Astrocyte of the spinal cord (primary cell): ENCODE measurements around the gene ACVR1.

Experiments
- DNase-seq: peaks from one replicate; pipeline ENCODE4 v3.0.0; 2011; ENCODE audit warnings: low read depth, low spot score
- H3K4me3 ChIP-seq: 2 replicates; pipeline ENCODE4 v1.5.1; 2011; ENCODE audit warnings: low read depth, mild to moderate bottlenecking, low read length, moderate library complexity
- CTCF ChIP-seq: IDR thresholded peaks from 2 replicates; pipeline ENCODE4 v1.5.1; 2012; ENCODE audit warnings: low read depth, mild to moderate bottlenecking, low read length, inconsistent platforms
- in situ Hi-C: cut with HindIII; loops from 2 replicates; pipeline ENCODE4 v1.10.0; 2017; ENCODE audit warnings: low sequenced_read_pairs

ACVR1 gene

GRCh38 chr2:157902692-157903091 is 26.6 kb upstream of the ACVR1 start:
- no peak overlapping the region for H3K4me3 ChIP-seq
- TF ChIP-seq CTCF, result no peak
- in situ Hi-C loops, result no loop called here
- DNase-seq, result no peak

GRCh38 chr2:157901325-157901724 is 25.2 kb upstream of the ACVR1 start:
- in situ Hi-C loops, result no loop called here
- no peak overlapping the region for H3K4me3 ChIP-seq
- DNase-seq, result no peak
- peak; percentile 20 for TF ChIP-seq CTCF

- no peak for DNase-seq
- no peak for TF ChIP-seq CTCF
- in situ Hi-C loops, result no loop called here
- no peak overlapping the region for H3K4me3 ChIP-seq
Measured at GRCh38 chr2:157900684-157901083, 24.6 kb upstream of the ACVR1 start.

- no peak for TF ChIP-seq CTCF
- peak; percentile 9 for DNase-seq
- H3K4me3 ChIP-seq, result no peak overlapping the region
- in situ Hi-C loops, result no loop called here
Measured at GRCh38 chr2:157900203-157900602, 24.1 kb upstream of the ACVR1 start.

- no peak for DNase-seq
- in situ Hi-C loops, result no loop called here
- H3K4me3 ChIP-seq, result no peak overlapping the region
- no peak for TF ChIP-seq CTCF
Measured at GRCh38 chr2:157899125-157899839, 23.2 kb upstream of the ACVR1 start.

GRCh38 chr2:157898591-157898996 is 22.5 kb upstream of the ACVR1 start:
- in situ Hi-C loops, result no loop called here
- DNase-seq, result peak; percentile 90
- no peak overlapping the region for H3K4me3 ChIP-seq
- no peak for TF ChIP-seq CTCF
